DND-41 (cell line): Measurements from ENCODE around the gene GOLGA7B.

Source experiments
- ATAC-seq: fragments of 200-7000 bp; cut with Tn5 transposase; 3 replicates; pipeline ENCODE4 v1.9.1; 2021; ENCODE audit warnings: low read depth; ENCODE audit not compliant: insufficient read depth
- DNase-seq: peaks from one replicate; pipeline ENCODE4 v3.0.0-alpha.2; 2020
- H2AFZ ChIP-seq: 2 replicates; pipeline ENCODE4 v1.6.0; 2012; ENCODE audit warnings: low read depth, low read length
- H3K27ac ChIP-seq: 2 replicates; pipeline ENCODE4 v1.5.1; 2012; ENCODE audit warnings: low read length, inconsistent platforms
- H3K27me3 ChIP-seq: fragments of 200-600 bp; sonication (generic); 2 replicates; pipeline ENCODE4 v1.6.0; 2012; ENCODE audit warnings: low read length, mild to moderate bottlenecking, inconsistent platforms; ENCODE audit not compliant: insufficient read depth, poor library complexity
- H3K36me3 ChIP-seq: 2 replicates; pipeline ENCODE4 v1.5.1; 2012; ENCODE audit warnings: low read length, inconsistent platforms; ENCODE audit not compliant: insufficient read depth
- H3K4me1 ChIP-seq: 2 replicates; pipeline ENCODE4 v1.5.1; 2012; ENCODE audit warnings: mild to moderate bottlenecking, low read length; ENCODE audit not compliant: insufficient read depth
- H3K4me2 ChIP-seq: 2 replicates; pipeline ENCODE4 v1.6.0; 2012; ENCODE audit warnings: mild to moderate bottlenecking, moderate library complexity, low read length, inconsistent platforms; ENCODE audit not compliant: insufficient read depth
- H3K4me3 ChIP-seq, 2 experiments: fragments of 200-600 bp in 1 of 2; shearing (Covaris generic) in 1 of 2; 2 replicates each; pipeline ENCODE4 v1.5.1; 2012 to 2016; ENCODE audit warnings: inconsistent platforms in 2 of 2, low read length in 2 of 2, mild to moderate bottlenecking in 2 of 2, low read depth in 1 of 2, moderate library complexity in 1 of 2
- H3K79me2 ChIP-seq: 2 replicates; pipeline ENCODE4 v1.6.0; 2012; ENCODE audit warnings: low read length, inconsistent platforms; ENCODE audit not compliant: insufficient read depth
- H3K9ac ChIP-seq: 2 replicates; pipeline ENCODE4 v1.6.0; 2012; ENCODE audit warnings: low read depth, mild to moderate bottlenecking, inconsistent platforms, low read length, moderate library complexity
- H3K9me3 ChIP-seq: 2 replicates; pipeline ENCODE4 v1.5.1; 2012; ENCODE audit warnings: low read length, moderate library complexity, mild to moderate bottlenecking, inconsistent platforms; ENCODE audit not compliant: insufficient read depth, severe bottlenecking
- H4K20me1 ChIP-seq: 2 replicates; pipeline ENCODE4 v1.6.0; 2012; ENCODE audit warnings: low read length; ENCODE audit not compliant: insufficient read depth
- EZH2 ChIP-seq: IDR thresholded peaks from 3 replicates; pipeline ENCODE4 v1.6.1; 2012; ENCODE audit warnings: borderline replicate concordance, low read depth, mild to moderate bottlenecking, moderate library complexity, low read length, inconsistent platforms; ENCODE audit not compliant: severe bottlenecking
- TF ChIP-seq, protein P1 (sequence below): IDR thresholded peaks from 2 replicates; pipeline ENCODE4 v1.5.1; 2012; ENCODE audit warnings: borderline replicate concordance, low read length, moderate library complexity, mild to moderate bottlenecking; ENCODE audit not compliant: poor library complexity, severe bottlenecking; ENCODE audit errors: extremely low read depth

The GOLGA7B gene

DNA sequence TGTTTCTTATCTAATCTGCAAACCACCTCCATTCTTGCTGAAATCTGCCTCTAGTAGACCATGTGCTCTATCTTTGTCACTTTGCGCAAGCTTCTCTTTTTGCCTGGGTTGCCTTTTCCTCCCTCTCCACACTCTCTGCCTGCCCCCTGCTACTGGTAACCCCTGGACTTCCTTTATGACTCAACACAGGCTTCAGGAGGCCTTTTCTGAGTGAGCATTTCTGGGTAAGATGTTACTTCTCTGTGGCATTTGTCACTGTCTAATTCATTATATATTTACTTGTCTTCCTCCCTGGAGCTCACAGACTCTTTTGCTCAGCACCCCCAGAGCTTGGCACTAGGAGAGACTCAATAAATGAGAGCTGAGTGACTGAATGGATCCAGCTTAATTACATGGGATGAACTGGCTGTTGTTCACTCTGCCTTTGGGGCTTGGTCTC lies 8.4 kb downstream of the GOLGA7B start:
- H3K4me2 ChIP-seq: no peak overlapping the region
- no peak for DNase-seq

DNA sequence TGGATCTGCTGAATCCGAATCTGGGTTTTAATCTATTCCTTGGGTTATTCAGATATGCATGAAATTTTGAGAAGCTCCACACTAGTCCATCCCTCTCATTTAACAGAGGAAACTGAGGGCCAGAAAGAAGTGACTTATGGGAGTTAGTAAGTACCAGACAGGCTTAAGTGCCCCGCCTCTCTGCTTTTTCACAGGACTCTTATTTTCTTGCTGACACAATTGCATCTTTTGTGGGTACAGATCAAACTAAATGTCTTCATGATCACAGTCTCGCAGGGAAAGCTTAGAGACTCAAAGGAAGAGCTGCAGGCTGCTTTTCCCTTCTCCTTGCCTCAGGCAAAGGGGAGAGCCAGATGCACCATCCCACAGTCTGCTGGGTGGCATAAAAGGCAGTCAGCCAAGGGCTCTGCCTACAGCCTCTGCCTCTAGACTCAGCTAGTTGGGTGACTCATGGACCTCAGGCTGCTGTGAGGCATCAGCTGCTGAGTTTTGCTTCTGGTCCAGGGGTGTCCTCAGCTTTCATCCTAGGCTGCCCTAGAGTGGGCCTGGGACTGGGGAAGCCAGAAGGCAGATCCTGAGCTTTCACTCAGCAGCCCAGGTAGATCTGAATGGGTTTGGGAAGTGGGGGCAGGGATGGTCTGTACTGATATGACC lies 11.6 kb downstream of the GOLGA7B start:
- Histone ChIP-seq H3K27ac (no peak overlapping the region), H3K9ac (no peak overlapping the region), H3K79me2 (no peaks in the 10 kb centered on the region), H3K9me3 (no peaks in the 10 kb centered on the region), H4K20me1 (no peaks in the 10 kb centered on the region), H2AFZ (no peak overlapping the region), H3K36me3 (no peaks in the 10 kb centered on the region), H3K4me3 (no peak overlapping the region), H3K4me1 (no peaks in the 10 kb centered on the region), H3K27me3 (peaks cover 22% of the 10 kb centered on the region), H3K4me2 (no peak overlapping the region)
- ATAC-seq (no peak), DNase-seq (no peak)
- no peak for TF ChIP-seq EZH2
- TF ChIP-seq, protein P1, sequence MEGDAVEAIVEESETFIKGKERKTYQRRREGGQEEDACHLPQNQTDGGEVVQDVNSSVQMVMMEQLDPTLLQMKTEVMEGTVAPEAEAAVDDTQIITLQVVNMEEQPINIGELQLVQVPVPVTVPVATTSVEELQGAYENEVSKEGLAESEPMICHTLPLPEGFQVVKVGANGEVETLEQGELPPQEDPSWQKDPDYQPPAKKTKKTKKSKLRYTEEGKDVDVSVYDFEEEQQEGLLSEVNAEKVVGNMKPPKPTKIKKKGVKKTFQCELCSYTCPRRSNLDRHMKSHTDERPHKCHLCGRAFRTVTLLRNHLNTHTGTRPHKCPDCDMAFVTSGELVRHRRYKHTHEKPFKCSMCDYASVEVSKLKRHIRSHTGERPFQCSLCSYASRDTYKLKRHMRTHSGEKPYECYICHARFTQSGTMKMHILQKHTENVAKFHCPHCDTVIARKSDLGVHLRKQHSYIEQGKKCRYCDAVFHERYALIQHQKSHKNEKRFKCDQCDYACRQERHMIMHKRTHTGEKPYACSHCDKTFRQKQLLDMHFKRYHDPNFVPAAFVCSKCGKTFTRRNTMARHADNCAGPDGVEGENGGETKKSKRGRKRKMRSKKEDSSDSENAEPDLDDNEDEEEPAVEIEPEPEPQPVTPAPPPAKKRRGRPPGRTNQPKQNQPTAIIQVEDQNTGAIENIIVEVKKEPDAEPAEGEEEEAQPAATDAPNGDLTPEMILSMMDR: no peak

More for the DNA sequence above, 8.4 kb downstream of the GOLGA7B start:
- Histone ChIP-seq H3K27me3 (peaks cover 21% of the 10 kb centered on the region), H3K9me3 (no peaks in the 10 kb centered on the region), H3K79me2 (no peaks in the 10 kb centered on the region), H2AFZ (no peak overlapping the region), H3K9ac (no peak overlapping the region), H3K27ac (no peak overlapping the region), H3K36me3 (no peaks in the 10 kb centered on the region), H4K20me1 (no peaks in the 10 kb centered on the region; the same call in 1 of the 2 replicates), H3K4me1 (no peaks in the 10 kb centered on the region), H3K4me3 (no peak overlapping the region)
- TF ChIP-seq, protein P1: no peak
- TF ChIP-seq EZH2: no peak
- no peak for ATAC-seq

DNA sequence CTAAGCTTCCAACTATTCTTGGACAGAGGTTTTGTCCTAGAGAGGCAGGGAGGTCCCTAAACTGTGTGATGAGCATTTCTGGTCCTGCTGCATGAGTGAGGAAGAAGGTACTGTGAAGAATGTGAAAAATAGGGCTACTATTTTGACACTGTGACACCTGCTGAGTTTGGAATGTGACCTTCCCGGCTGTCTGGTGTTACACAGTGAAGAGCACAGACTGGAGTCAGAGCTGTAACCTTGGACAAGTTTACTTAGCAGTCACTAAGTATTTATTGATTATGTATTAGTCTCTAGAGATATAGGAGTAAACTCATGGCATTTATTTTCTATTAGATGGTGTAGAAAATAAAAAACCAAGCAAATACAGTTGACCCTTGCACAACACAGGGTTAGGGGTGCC lies 12.3 kb downstream of the GOLGA7B start:
- H2AFZ ChIP-seq: no peak overlapping the region
- no peak overlapping the region for H3K4me3 ChIP-seq
- no peaks in the 10 kb centered on the region for H4K20me1 ChIP-seq
- TF ChIP-seq, protein P1: no peak
- TF ChIP-seq EZH2: no peak
- no peak overlapping the region for H3K4me2 ChIP-seq
- no peaks in the 10 kb centered on the region for H3K4me1 ChIP-seq
- no peaks in the 10 kb centered on the region for H3K9me3 ChIP-seq
- H3K36me3 ChIP-seq: no peaks in the 10 kb centered on the region
- H3K79me2 ChIP-seq: no peaks in the 10 kb centered on the region
- peaks cover 22% of the 10 kb centered on the region for H3K27me3 ChIP-seq
- H3K9ac ChIP-seq: no peak overlapping the region
- H3K27ac ChIP-seq: no peak overlapping the region
- ATAC-seq (no peak), DNase-seq (no peak)

DNA sequence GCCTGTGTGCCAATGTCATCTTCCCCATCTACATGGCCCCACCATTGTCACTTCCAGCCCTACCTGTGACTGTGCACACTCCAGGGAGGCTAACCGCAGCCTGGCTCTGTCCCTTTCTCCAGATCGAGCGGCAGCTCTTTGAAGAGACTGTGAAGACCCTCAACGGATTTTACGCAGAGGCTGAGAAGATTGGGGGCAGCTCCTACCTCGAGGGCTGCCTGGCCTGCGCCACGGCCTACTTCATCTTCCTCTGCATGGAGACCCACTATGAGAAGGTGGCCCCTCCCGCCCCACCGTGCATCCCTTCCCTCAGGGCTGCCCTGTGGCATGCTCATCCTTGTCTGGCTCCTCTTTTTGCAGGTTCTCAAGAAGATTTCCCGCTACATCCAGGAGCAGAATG lies 14.2 kb downstream of the GOLGA7B start:
- Histone ChIP-seq H3K9ac (no peak overlapping the region), H4K20me1 (no peaks in the 10 kb centered on the region), H3K27ac (no peak overlapping the region), H3K4me3 (no peak overlapping the region), H3K36me3 (no peaks in the 10 kb centered on the region), H3K4me2 (no peak overlapping the region), H3K9me3 (no peaks in the 10 kb centered on the region), H2AFZ (no peak overlapping the region), H3K27me3 (peaks cover 22% of the 10 kb centered on the region), H3K4me1 (peaks cover under 1% of the 10 kb centered on the region), H3K79me2 (no peaks in the 10 kb centered on the region)
- TF ChIP-seq, protein P1: no peak
- TF ChIP-seq EZH2: no peak
- DNase-seq: no peak
- no peak for ATAC-seq
